Left forelimb (tissue), 1 donor: ENCODE data around the gene COMMD4.
"Not testable (repeated sequence)": the region's sequence is repeated elsewhere in the genome, so short reads cannot be mapped to it uniquely, and the experiment has no call there.

ENCODE experiments used
- DNase-seq: peaks from one replicate; pipeline ENCODE4 v3.0.0-alpha.2; 2018; ENCODE audit warnings: low spot score

COMMD4 gene

DNA sequence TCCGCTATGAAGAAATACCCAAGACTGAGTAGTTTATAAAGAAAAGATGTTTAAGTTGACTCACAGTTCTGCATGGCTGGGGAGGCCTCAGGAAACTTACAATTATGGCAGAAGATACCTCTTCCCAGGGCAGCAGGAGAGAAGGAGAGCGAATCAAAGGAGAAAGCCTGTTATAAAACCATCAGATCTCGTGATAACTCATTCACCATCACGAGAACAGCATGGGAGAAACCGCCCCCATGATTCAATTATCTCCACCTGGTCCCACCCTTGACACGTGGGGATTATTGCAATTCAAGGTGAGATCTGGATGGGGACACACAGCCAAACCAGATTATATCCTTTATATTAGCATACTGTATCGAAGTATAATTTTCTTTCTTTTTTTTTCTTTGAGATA is 3.8 kb upstream of the COMMD4 start:
- DNase-seq = not testable (repeated sequence)

DNA sequence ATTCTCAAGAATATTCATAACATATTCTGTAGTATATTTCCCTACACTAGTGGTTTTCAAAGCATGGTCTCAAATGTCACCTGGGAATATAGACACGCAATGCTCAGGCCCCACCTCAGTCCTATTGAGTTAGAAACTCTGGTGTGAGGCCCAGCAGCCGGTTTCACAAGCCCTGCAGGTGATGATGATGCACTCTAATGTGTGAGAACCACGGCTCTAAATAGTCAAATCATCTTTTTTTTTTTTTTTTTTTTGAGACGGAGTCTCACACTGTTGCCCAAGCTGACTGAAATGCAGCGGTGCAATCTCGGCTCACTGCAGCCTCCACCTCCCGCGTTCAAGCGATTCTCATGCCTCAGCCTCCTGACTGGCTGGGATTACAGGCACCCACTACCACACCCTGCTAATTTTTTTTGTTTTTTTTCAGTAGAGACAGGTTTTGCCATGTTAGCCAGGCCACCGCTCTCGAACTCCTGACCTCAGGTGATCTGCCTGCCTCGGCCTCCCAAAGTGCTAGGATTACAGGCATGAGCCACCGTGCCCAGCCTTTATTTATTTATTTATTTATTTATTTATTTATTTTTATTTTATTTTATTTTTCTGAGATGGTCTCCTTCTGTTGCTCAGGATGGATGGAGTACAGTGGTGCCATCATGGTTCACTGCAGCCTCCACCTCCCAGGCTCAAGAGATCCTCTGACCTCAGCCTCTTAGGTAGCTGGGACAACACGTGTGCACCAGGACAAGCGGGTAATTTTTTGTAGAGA is 2.0 kb upstream of the COMMD4 start:
- not testable (repeated sequence) for DNase-seq

DNA sequence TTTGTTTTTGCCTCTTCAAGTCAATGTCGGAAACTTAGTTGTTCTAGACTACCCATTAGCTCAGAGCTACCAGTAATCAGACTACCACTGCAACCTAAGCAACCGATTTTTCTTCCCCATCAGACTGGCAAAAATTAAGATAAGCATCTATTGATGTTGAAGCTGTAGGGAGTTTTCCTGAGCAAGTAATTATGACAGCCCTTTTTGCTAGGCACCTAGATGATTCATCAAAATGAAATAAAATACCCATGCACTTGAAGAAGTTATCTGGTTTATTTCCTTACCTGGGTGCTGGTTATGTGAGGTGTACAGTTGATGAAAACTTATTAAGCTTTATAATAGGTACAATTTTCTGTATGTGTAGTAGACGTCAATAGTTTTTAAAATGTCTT is 554 bp upstream of the COMMD4 start:
- DNase-seq = no peak

DNA sequence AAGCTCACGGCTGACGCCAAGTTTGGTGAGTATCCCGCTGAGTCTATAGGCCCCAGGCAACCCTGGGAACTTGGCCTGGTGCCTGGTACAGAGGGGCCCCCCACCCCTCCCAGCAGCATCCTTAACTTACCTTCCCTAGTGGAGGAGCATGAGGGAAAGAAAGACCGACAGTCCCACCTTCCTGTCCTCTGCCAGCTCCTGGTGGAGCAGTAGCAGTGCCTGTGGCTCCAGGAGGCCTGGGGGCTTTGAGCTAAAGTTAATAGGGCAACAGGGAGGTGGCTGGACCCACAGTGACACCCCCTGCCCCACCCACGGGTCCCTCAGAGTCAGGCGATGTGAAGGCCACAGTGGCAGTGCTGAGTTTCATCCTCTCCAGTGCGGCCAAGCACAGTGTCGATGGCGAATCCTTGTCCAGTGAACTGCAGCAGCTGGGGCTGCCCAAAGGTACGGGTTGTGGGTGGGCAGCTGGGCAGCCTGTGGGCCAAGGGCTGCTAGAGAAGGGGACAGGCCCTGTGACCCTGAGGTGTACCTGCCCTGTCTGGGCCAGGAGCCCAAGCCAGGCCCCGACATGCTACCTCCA is 2.9 kb downstream of the COMMD4 start:
- DNase-seq = no peak

DNA sequence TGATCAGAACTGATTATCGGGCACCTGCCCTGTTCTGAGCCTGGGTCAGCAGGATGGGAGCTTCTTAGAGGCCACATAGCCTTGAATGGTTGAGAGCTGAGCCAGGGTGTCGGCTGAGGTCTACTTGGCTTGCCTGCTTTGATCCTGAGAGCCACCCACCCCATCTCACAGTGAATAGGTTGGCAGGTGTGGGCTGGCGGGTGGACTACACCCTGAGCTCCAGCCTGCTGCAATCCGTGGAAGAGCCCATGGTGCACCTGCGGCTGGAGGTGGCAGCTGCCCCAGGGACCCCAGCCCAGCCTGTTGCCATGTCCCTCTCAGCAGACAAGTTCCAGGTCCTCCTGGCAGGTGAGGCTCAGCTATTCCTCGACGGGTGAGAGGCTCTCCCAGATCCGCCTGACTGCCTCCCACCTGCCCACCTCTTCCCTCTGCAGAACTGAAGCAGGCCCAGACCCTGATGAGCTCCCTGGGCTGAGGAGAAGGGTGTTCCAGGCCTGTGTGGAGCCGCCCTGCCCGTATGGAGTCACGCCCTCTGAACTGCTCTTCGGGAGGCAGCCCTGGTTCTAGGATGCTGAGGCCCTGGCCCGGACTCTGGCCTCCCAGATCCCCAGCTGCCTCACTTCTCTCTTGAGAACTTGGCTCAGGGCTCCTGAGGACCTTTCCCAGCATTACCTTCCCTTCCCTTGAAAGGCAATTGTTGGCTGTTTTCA is 3.8 kb downstream of the COMMD4 start:
- no peak for DNase-seq

DNA sequence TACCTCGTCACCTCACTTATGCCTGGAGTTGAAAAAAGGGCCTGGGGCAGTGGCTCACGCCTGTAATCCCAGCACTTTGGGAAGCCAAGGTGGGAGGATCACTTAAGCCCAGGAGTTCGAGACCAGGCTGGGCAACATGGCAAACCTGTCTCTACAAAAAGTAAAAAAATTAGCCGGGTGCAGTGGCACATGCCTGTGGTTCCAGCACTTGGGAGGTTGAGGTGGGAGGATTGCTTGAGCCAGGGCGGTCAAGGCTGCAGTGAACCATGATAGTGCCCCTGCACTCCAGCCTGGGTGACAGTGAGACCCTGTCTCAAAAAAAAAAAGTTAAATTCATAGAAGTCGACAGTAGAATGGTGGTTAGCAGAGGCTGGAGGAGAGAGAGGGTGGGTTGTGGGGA is 6.4 kb downstream of the COMMD4 start:
- no peak for DNase-seq

DNA sequence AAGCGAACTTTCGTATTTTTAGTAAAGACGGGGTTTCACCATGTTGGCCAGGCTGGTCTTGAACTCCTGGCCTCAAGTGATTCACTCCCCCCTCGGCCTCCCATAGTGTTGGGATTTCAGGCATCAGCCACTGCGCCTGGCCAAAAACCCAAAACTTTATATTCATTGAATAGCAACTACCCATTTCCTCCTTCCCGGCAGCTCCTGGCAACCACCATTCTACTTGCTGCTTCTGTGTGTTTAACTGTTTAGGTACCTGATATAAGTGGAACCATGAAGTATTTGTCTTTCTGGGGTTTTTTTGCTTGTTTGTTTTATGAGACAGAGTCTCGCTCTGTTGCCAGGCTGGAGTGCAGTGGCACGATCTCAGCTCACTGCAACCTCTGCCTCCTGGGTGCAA is 8.1 kb downstream of the COMMD4 start:
- not testable (repeated sequence) for DNase-seq

DNA sequence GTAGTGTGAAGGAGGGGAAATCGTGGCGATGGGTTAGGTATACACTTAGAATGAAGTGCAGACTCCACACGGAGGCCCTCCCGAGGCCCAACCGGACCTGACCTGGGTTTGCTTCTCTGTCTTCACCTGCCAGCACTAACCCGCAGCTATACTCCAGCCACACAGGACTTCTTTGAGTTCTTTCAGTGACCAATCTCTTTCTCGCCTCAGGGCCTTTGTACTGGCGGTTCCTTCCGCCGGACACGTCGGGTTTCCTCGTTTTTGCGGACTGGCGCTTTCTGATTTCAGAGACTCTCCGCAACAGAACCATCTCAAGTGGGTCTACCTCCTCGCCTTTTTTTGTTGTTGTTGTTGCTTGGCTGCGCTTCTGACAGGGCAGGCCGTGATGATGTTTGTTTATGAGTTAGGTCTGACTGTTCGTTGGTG is 10.9 kb downstream of the COMMD4 start, which contains the start of gene NEIL1:
TSS of gene NEIL1 (plus strand) at position 244 of the 426 bp plus-strand sequence. CDS start 1,867 bp downstream, outside the sequence.
- DNase-seq = no peak

DNA sequence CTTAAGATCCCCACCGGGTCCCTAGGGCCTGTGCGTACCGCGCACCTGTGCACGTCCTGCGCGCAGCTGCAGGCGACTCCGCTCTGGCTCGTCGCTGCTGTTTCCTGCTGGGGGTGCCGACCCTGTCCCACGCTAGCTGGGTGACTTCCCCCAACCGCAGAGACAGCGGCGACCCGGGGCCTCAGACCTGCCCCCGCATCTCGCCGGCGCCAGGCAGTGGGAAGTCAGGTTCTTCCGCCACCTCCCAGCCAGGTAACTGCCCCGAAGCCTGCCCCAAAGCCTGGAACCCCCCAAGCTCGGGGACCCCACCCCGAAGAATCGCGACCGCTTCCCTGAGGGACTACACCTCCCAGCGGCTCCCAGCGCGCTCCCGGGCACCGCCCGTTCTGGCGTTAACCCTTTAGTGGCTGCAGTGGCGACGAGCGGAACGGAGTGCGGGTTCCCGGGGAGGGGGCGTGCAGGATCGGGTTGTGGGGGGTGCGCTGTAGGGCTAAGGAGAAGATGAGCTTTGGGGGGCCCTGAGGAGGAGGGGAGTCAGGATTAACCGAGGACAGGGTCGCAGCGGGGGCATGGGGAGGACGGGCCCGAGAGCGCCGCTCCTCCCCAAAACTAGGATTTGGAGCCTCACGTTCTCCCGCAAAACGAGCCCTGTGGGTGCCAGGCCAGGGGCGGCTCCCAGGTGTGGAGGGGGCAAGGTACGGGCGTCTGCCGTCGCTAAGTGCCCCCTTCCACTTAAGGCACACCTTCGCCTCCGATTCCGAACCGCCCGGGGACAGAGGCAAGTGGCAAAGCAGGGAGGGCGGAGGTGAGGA is 11.6 kb downstream of the COMMD4 start:
- DNase-seq = no peak

DNA sequence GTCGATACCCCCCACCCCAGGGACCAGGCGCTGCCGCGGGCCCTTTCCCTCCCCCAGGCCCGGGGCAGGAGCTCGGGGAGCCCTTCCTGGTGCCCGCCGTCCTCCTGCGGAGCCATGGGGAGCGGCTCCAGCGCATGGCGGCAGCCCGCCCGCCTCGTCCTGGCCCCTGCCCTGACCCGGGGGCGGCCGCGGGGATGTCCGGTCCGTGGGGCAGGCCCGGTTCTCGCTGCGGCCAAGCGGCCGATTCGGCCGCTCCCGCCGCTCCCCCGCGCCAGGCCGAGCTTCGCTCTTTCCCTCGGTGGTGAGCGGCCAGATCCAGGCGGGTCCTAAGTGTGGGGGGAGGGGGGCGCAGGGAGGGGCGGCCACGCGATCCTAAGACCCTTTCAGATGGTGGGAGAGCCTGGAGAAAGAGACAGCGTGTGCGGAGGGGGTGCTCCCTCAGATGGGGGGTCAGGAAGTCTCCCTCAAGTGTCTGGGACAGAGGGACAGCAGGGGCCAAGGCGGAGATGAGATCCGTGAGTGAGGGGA is 12.2 kb downstream of the COMMD4 start:
- no peak for DNase-seq

DNA sequence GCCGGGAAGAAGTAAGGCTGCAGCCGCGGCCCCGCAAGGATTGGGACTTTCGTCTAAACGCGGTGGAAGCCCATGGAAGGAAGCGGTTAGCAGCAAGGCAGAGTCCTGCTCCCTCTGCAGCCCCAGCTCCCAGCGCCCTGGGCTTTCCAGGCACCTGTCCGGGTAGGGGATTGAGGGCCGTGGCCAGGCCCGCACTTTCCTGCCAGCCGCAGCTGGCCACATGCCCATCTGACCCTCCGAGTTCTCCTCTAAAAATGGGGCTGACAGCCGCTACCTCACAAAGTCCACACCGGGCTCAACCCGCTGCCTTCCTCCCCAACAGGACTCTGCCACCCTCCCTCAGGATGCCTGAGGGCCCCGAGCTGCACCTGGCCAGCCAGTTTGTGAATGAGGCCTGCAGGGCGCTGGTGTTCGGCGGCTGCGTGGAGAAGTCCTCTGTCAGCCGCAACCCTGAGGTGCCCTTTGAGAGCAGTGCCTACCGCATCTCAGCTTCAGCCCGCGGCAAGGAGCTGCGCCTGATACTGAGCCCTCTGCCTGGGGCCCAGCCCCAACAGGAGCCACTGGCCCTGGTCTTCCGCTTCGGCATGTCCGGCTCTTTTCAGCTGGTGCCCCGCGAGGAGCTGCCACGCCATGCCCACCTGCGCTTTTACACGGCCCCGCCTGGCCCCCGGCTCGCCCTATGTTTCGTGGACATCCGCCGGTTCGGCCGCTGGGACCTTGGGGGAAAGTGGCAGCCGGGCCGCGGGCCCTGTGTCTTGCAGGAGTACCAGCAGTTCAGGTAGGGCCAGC is 12.9 kb downstream of the COMMD4 start:
- DNase-seq = no peak

DNA sequence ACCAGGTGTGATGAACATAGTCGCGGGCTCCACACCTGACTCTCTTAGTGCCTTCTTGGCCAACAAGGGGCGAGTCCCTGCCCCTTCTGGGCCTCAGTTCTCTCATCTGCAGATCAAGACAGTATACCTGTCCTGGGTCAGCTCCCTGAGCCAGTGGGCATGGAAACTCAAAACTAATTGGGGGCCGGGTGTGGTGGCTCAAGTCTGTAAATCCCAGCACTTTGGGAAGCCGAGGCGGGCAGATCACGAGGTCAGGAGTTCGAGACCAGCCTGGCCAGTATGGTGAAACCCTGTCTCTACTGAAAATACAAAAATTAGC is 13.4 kb downstream of the COMMD4 start:
- DNase-seq = not testable (repeated sequence)

DNA sequence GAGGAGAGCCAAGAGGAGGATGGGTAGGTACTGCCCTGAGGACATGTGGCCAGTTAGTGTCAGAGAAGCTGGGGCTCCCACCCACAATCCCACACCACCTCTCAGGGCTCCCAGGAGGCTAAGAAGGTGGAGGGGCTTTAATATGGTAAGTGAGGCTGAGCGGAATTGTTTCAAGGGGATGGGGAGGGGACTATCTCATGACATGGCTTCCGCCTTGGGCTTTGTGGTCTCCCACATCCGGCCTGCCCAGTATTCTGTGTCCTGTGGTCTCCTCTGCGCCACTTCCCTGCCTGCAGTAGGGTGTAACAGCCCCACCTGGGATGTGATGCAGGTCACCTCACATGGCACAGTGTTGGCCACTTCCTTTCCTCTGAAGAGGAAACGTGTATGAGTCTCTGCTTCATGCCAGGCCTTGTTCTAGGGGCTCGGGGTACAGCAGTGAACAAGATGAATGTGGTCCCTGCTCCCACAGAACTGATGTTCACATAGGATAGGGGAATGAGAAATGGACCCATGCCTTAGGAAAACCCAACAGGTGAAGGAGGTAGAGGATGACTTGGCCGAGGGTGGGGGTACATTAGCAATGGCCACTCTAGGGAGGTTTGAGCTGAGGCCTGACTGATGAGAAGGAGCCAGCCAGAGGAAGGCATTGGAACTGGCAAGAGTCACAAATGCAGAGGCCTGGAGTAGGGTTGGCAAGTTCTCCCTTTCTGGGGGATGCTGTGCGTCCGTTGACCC is 14.2 kb downstream of the COMMD4 start:
- no peak for DNase-seq

DNA sequence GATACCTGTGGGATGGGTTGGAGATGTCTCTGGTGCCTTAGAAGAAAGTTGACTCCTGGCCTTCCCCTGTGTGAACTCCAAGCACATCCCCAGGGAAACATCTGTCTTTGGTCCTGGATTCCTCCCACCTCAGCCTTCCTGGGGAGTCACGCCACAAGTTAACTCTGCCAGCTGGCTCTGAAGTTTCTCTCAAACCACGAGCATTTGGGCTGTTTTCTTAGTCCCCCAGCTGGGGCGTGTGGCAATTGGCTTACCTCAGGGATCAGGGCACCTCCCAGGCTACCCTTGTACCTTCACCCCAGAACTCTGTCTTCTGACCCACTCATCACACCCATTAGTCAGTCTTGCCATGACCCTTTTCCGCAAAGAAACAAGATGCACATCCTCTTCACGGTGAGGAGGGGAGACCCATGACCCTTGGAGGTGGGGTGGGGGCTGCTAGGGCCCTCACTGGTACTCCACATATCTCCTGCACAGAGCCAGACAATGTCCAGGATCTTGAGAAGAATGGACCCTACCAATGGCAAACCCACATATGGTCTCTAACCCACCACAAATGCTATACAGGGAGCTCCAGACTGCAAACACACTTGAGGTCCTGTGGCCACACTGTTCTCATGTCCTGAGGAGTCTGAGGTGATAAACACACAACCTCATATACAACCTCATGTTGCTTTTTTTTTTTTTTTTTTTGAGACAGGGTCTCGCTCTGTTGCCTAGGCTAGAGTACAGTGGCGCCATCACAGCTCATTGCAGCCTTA is 14.9 kb downstream of the COMMD4 start:
- DNase-seq = no peak

DNA sequence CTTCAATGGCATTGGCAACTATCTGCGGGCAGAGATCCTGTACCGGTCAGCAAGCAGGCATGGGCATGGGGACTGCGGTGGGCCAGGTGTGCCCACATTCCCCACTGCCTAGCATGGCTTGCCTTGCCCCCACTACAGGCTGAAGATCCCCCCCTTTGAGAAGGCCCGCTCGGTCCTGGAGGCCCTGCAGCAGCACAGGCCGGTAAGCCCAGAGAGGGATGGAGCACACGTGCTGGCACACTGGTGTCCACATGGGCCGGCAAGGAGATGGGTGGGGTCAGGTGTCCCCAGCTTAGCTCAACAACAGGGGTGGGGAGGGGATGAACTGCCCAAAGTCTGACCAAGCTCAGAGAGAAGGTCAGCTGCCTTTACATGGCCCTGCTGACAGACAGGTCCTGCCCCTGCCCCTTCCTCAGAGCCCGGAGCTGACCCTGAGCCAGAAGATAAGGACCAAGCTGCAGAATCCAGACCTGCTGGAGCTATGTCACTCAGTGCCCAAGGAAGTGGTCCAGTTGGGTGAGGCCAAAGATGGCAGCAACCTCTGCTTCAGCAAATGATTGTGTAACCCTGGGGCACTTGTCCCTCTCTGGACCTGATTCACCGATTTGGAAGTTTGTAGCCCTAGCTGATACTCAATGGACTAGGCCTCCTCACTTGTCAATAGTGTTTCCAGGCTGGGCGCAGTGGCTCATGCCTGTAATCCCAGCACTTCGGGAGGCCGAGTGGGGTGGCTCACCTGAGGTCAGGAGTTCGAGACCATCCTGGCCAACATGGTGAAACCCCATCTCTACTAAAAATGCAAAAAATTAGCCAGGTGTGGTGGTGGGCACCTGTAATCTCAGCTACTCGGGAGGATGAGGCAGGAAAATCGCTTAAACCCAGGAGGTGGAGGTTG is 16.6 kb downstream of the COMMD4 start:
- DNase-seq = no peak

DNA sequence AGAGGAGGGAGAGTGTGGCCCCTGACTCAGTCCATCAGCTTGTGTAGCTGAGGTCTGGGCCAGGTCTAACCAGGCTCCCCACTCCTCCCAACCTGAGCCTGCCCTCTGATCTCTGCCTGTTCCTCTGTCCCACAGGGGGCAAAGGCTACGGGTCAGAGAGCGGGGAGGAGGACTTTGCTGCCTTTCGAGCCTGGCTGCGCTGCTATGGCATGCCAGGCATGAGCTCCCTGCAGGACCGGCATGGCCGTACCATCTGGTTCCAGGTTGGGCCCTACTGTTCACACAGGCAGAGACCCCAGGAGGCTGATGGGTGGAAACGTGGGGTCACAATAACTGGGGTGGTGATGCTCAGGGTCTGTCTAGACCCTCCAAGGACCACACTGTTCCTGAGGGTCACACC is 17.7 kb downstream of the COMMD4 start:
- no peak for DNase-seq

DNA sequence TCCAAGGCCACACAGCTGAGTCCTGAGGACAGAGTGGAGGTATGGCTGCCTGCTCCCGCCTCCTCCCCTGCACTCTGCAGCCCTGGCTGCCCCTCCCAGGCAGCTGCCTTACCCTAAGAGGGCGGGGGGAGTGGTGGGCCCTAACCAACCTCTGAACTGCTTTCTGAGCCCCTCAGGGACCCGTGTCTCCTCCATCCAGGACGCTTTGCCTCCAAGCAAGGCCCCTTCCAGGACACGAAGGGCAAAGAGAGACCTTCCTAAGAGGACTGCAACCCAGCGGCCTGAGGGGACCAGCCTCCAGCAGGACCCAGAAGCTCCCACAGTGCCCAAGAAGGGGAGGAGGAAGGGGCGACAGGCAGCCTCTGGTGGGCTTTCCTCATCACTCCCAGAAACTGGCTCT is 18.6 kb downstream of the COMMD4 start:
- no peak for DNase-seq

DNA sequence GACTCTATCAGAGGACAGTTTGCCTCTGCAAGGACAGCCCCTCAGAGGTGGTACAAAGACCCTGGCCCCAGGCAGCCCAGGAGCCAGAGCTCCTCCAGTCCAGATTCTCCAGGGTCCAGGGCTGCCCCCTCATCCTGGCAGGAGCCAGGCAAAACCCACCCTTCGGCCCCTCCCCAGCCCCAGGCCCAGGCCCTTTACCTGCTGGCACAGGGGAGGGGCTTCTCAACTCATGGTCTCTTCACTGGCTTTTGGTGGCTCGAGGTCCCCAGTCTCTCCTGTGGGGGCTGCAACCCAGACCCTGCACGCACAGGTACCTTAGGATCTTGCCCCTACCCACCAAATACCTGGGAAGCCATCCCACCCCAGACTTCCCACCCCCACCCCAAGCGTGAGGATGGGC is 19.5 kb downstream of the COMMD4 start:
- DNase-seq = no peak

DNA sequence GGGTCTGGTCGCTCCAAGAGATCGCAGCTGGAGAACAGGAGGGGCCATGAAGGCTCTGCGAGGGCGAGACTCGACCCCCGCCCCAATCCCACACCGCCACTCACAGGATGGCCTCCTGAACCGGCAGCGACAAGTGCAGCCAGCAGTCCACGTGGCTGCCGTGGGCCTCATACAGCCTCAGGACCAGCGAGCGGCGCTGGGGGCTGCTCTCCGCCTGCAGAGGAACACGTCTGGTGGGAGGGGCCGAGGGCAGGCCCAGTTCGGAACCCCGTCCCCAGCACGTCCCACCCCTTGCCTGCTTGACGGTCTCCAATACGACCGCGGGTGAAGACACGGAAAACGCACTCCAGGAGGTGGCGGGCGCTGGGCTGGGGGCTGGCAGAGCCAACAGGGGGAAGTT is 20.1 kb downstream of the COMMD4 start:
- no peak for DNase-seq
